ENCODE measurements around the gene CAMK2B. TPM values are rescaled to one million over a fixed set of nuclear protein-coding genes. Genes with fewer than 3 reads are reported as not detected.

CAMK2B gene
- total and polyA plus RNA-seq, 8 donors = 0.17 to 1.1 (median 0.53) TPM

- no peak for ATAC-seq
Observed at GRCh38 chr7:44267719-44268421, 57.5 kb downstream of the CAMK2B start.

GRCh38 chr7:44267178-44267577 is 58.2 kb downstream of the CAMK2B start:
- Histone ChIP-seq H3K9me3 (no peaks in the 10 kb centered on the region), H3K4me1 (no peaks in the 10 kb centered on the region), H3K4me3 (no peak overlapping the region), H3K27me3 (peaks cover 3 to 44% of the 10 kb centered on the region in 2 donors), H3K27ac (no peak overlapping the region), H3K36me3 (no peaks in the 10 kb centered on the region)
- no peak for DNase-seq
- ATAC-seq = no peak
- TF ChIP-seq CTCF (IDR thresholded peaks at IDR 0.05) = no peak
- intact Hi-C loops (cut with DNase I) = no loop called here

More at GRCh38 chr7:44267719-44268421, 57.5 kb downstream of the CAMK2B start:
- no peak overlapping the region for H3K4me3 ChIP-seq
- no peaks in the 10 kb centered on the region for H3K4me1 ChIP-seq
- peaks cover 3 to 40% of the 10 kb centered on the region in 2 donors for H3K27me3 ChIP-seq
- intact Hi-C loops (cut with DNase I) = no loop called here
- no peak for TF ChIP-seq CTCF (IDR thresholded peaks at IDR 0.05)
- no peaks in the 10 kb centered on the region for H3K36me3 ChIP-seq
- no peaks in the 10 kb centered on the region for H3K9me3 ChIP-seq
- DNase-seq = no peak
- no peak overlapping the region for H3K27ac ChIP-seq

GRCh38 chr7:44266526-44266925 is 58.9 kb downstream of the CAMK2B start:
- no peaks in the 10 kb centered on the region for H3K36me3 ChIP-seq
- H3K4me3 ChIP-seq = no peak overlapping the region
- H3K9me3 ChIP-seq = no peaks in the 10 kb centered on the region
- DNase-seq = no peak
- intact Hi-C loops (cut with DNase I) = no loop called here
- TF ChIP-seq CTCF (IDR thresholded peaks at IDR 0.05) = no peak
- H3K4me1 ChIP-seq = no peaks in the 10 kb centered on the region
- no peak overlapping the region for H3K27ac ChIP-seq
- ATAC-seq = no peak
- H3K27me3 ChIP-seq = peaks cover 3 to 44% of the 10 kb centered on the region in 2 donors

- H3K27me3 ChIP-seq = peaks cover 3 to 44% of the 10 kb centered on the region in 2 donors
- intact Hi-C loops (cut with DNase I) = no loop called here
- TF ChIP-seq CTCF (IDR thresholded peaks at IDR 0.05) = no peak
- ATAC-seq (no peak), DNase-seq (no peak)
- no peaks in the 10 kb centered on the region for H3K36me3 ChIP-seq
- H3K27ac ChIP-seq = no peak overlapping the region
- no peaks in the 10 kb centered on the region for H3K9me3 ChIP-seq
- H3K4me3 ChIP-seq = no peak overlapping the region
- no peaks in the 10 kb centered on the region for H3K4me1 ChIP-seq
Observed at GRCh38 chr7:44265728-44266127, 59.7 kb downstream of the CAMK2B start.

GRCh38 chr7:44264221-44264931 is 61.0 kb downstream of the CAMK2B start:
- Histone ChIP-seq H3K4me3 (no peak overlapping the region), H3K36me3 (no peaks in the 10 kb centered on the region), H3K9me3 (no peaks in the 10 kb centered on the region), H3K27me3 (peaks cover 3 to 40% of the 10 kb centered on the region in 2 donors), H3K4me1 (peaks cover 0 to under 1% of the 10 kb centered on the region in 2 donors), H3K27ac (no peak overlapping the region)
- ATAC-seq = no peak
- intact Hi-C loops (cut with DNase I) = no loop called here
- TF ChIP-seq CTCF (IDR thresholded peaks at IDR 0.05) = no peak
- peak in 1 of 4 donors; percentile 42 for DNase-seq

All from left lung (tissue), 10 donors.